Measurements from ENCODE around the gene SPINT2. TPM values are rescaled to one million over a fixed set of nuclear protein-coding genes. Genes with fewer than 3 reads are reported as not detected.

SPINT2 gene
- total RNA-seq, 1 experiment from 2014 or later, result 442 TPM

DNA sequence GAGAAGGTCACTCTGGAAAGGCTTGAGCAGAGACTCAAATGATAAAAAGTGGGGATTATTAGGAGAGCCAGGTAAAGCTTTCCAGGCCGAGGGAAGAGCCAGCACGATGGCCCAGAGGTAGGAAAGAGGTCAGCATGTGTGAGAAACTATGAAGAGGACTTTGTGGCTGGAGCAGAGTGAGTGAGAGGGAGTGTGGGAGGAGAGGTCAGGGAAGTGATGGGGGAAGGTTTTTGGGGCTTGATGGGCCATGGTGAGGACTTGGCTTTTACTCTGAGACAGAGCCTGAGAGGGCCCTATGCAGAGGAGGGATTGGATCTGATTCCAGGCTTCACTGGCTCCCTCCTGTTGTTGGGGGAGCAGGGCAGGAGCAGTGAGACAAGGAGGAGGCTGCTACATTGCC, 76.6 kb downstream of the SPINT2 start:
- no peak overlapping the region for H3K4me2 ChIP-seq (ENCODE audit: low read length)
- H3K27me3 ChIP-seq (ENCODE audit: low read length), result no peaks in the 10 kb centered on the region
- H3K4me3 ChIP-seq (ENCODE audit: low read length), result no peak overlapping the region
- TF ChIP-seq, protein P1, sequence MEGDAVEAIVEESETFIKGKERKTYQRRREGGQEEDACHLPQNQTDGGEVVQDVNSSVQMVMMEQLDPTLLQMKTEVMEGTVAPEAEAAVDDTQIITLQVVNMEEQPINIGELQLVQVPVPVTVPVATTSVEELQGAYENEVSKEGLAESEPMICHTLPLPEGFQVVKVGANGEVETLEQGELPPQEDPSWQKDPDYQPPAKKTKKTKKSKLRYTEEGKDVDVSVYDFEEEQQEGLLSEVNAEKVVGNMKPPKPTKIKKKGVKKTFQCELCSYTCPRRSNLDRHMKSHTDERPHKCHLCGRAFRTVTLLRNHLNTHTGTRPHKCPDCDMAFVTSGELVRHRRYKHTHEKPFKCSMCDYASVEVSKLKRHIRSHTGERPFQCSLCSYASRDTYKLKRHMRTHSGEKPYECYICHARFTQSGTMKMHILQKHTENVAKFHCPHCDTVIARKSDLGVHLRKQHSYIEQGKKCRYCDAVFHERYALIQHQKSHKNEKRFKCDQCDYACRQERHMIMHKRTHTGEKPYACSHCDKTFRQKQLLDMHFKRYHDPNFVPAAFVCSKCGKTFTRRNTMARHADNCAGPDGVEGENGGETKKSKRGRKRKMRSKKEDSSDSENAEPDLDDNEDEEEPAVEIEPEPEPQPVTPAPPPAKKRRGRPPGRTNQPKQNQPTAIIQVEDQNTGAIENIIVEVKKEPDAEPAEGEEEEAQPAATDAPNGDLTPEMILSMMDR (conservative IDR thresholded peaks at IDR 0.05; ENCODE audit: low read depth, low read length), result no peak
- TF ChIP-seq EZH2phosphoT487 (IDR thresholded peaks at IDR 0.05; ENCODE audit: borderline replicate concordance, low read length) (no peak), EZH2 (IDR thresholded peaks at IDR 0.05; ENCODE audit: low read length, unreplicated experiment) (no peak)
- H3K9me3 ChIP-seq (ENCODE audit: low read length), result no peaks in the 10 kb centered on the region
- BruUV-seq (replicated peaks), result no TSS peak
- intact Hi-C loops (cut with micrococcal nuclease), result no loop called here
- H3K27ac ChIP-seq (ENCODE audit: low read length), result no peak overlapping the region
- ATAC-seq, result no peak
- ChIA-PET POLR2A (ENCODE audit: unreplicated experiment) (no interaction called here), CTCF (no interaction called here)
- no peaks in the 10 kb centered on the region for H4K20me1 ChIP-seq (ENCODE audit: low read length)
- H3F3A ChIP-seq (ENCODE audit: low read length, unreplicated experiment), result no peaks in the 10 kb centered on the region
- no peak overlapping the region for H3K9ac ChIP-seq (ENCODE audit: low read length)
- H3K79me2 ChIP-seq (ENCODE audit: low read length), result no peaks in the 10 kb centered on the region
- DNase-seq, result no peak
- no peaks in the 10 kb centered on the region for H3K9me2 ChIP-seq (replicated peaks; ENCODE audit: low read length)
- H3K4me1 ChIP-seq (ENCODE audit: insufficient read depth, low read length), result peaks cover 4% of the 10 kb centered on the region; the same call in 1 of the 2 replicates
- H2AFZ ChIP-seq (ENCODE audit: low read length), result no peak overlapping the region
- no peaks in the 10 kb centered on the region for H3K36me3 ChIP-seq (ENCODE audit: low read depth, low read length)

Other genes with a start within 250 kb of the SPINT2 start
- 7.7 and 8.1 TPM in 2 replicates for gene DPF1, start 40.4 kb upstream of the SPINT2 start, total RNA-seq (2014; rRNA removed)
- not detected in 2 replicates for gene PPP1R14A, start 8.2 kb upstream of the SPINT2 start, total RNA-seq (2014; rRNA removed)
- gene C19orf33, start 39.7 kb downstream of the SPINT2 start, total RNA-seq (2014; rRNA removed), result 169 and 212 TPM in 2 replicates
- gene YIF1B, start 51.4 kb downstream of the SPINT2 start, total RNA-seq (2014; rRNA removed), result 62.9 and 72.3 TPM in 2 replicates
- gene KCNK6, start 55.3 kb downstream of the SPINT2 start, total RNA-seq (2014; rRNA removed), result 3.3 and 6.7 TPM in 2 replicates
- 0.44 and 2.5 TPM in 2 replicates for gene CATSPERG, start 71.3 kb downstream of the SPINT2 start, total RNA-seq (2014; rRNA removed)
- gene PSMD8, start 110.0 kb downstream of the SPINT2 start, total RNA-seq (2014; rRNA removed), result 290 and 367 TPM in 2 replicates
- 0.29 and 0.73 TPM in 2 replicates for gene GGN, start 123.5 kb downstream of the SPINT2 start, total RNA-seq (2014; rRNA removed)
- gene SPRED3, start 124.1 kb downstream of the SPINT2 start, total RNA-seq (2014; rRNA removed), result 3.1 and 4.1 TPM in 2 replicates
- gene FAM98C, start 138.5 kb downstream of the SPINT2 start, total RNA-seq (2014; rRNA removed), result 23.5 and 53.6 TPM in 2 replicates
- gene RASGRP4, start 161.6 kb downstream of the SPINT2 start, total RNA-seq (2014; rRNA removed), result not detected in 2 replicates
- not detected in 2 replicates for gene RYR1, start 169.1 kb downstream of the SPINT2 start, total RNA-seq (2014; rRNA removed)